Cardiac fibroblast (primary cell): ENCODE measurements around the gene FRMD5.

Experiments
- DNase-seq, 2 donors: peaks; one replicate each; pipeline versions ENCODE4 v3.0.0 to v3.0.0-alpha.2; 2010; ENCODE audit warnings: low read depth in 2 of 2
- H3K4me3 ChIP-seq, 2 donors: replicated peaks in 1 of 2; 1 replicate in 1 of 2; 2 replicates in 1 of 2; pipeline ENCODE4 v1.5.1; 2011; ENCODE audit warnings: low read depth in 2 of 2, low read length in 2 of 2, mild to moderate bottlenecking in 2 of 2, moderate library complexity in 1 of 2
- CTCF ChIP-seq: IDR thresholded peaks from one replicate; pipeline ENCODE4 v1.5.1; 2011; ENCODE audit warnings: low read depth, mild to moderate bottlenecking, low read length, inconsistent platforms

The FRMD5 gene

GRCh38 chr15:44094781-44095180, 100.3 kb downstream of the FRMD5 start:
- no peak for TF ChIP-seq CTCF
- no peak overlapping the region for H3K4me3 ChIP-seq
- DNase-seq, result peak; percentile 11 to 84

- H3K4me3 ChIP-seq, result no peak overlapping the region
- DNase-seq, result no peak
- no peak for TF ChIP-seq CTCF
Observed at GRCh38 chr15:44093836-44094235, 101.2 kb downstream of the FRMD5 start.

- no peak for TF ChIP-seq CTCF
- peak; percentile 83 to 85 for DNase-seq
- H3K4me3 ChIP-seq, result no peak overlapping the region
Observed at GRCh38 chr15:44092221-44092620, 102.8 kb downstream of the FRMD5 start.

- no peak for TF ChIP-seq CTCF
- DNase-seq, result peak; percentile 85 to 95
- H3K4me3 ChIP-seq, result no peak overlapping the region
Observed at GRCh38 chr15:44087578-44088465, 107.2 kb downstream of the FRMD5 start.

GRCh38 chr15:44084770-44085169, 110.3 kb downstream of the FRMD5 start:
- no peak overlapping the region for H3K4me3 ChIP-seq
- DNase-seq, result no peak
- no peak for TF ChIP-seq CTCF

GRCh38 chr15:44084171-44084570, 110.9 kb downstream of the FRMD5 start:
- H3K4me3 ChIP-seq, result no peak overlapping the region
- no peak for TF ChIP-seq CTCF
- peak in 1 of 2 donors; percentile 60 for DNase-seq
